ENCODE data around the gene AP1S3.

DNA sequence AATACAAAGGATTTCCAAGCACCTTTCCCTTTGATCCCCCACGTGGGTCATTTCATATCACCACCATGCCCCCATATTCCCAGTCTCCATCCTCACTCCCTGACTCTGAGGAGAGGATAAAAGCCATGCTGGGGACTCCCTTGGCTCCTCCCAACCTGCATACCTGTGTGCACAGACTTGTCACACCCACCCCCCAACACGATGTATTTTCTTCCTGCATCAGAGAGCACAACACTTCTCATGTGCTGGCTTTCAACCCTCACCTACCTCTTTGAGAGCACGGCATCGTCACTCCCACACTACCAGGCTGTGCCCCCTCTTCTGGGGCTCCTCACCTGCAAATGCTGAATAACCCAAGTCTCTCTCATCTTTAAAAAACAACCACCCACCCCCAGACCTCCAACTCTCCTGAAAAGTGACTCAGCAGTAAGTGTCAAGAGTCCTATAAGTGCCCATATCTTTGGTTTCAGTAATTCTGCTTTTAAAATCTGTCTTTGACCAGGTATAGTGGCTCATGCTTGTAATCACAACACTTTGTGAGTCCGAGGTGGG lies 53.1 kb downstream of the AP1S3 start:
- TF ChIP-seq POLR2AphosphoS5 (IDR thresholded peaks at IDR 0.05; ENCODE audit: borderline replicate concordance, low read depth, low read length) (no peak), FOXP2 (optimal IDR thresholded peaks at IDR 0.05; ENCODE audit: control extremely low read depth, extremely low read length, insufficient read depth) (no peak)
